Chondrocyte (in vitro differentiated cells): ENCODE measurements around the gene APOBEC2. TPM values are rescaled to one million over a fixed set of nuclear protein-coding genes. Genes with fewer than 3 reads are reported as not detected.

Experiments
- DNase-seq: peaks from one replicate; pipeline ENCODE4 v3.0.0; 2021; ENCODE audit warnings: mixed read lengths, low spot score
- H3K27ac Mint-ChIP-seq: one replicate; pipeline ENCODE4 v1.8.0; 2021; ENCODE audit warnings: mild to moderate bottlenecking, moderate library complexity, mixed read lengths; ENCODE audit not compliant: unreplicated experiment
- H3K27me3 Mint-ChIP-seq: 2 replicates; pipeline ENCODE4 v1.8.0; 2021; ENCODE audit warnings: low read depth, mixed read lengths
- H3K36me3 Mint-ChIP-seq: 2 replicates; pipeline ENCODE4 v1.8.0; 2021; ENCODE audit warnings: low read depth, mixed read lengths
- H3K4me1 Mint-ChIP-seq: 2 replicates; pipeline ENCODE4 v1.8.0; 2021; ENCODE audit warnings: low read depth, mild to moderate bottlenecking, mixed read lengths
- H3K4me3 Mint-ChIP-seq: one replicate; pipeline ENCODE4 v1.8.0; 2021; ENCODE audit warnings: mild to moderate bottlenecking, moderate library complexity, mixed read lengths; ENCODE audit not compliant: unreplicated experiment
- H3K9me3 Mint-ChIP-seq: 2 replicates; pipeline ENCODE4 v1.8.0; 2021; ENCODE audit warnings: low read depth, mixed read lengths
- total RNA-seq: library from RNA; stranded (reverse); gene quantifications from 3 replicates; pipeline ENCODE4 v1.2.1, GENCODE V29; 2021
- TF ChIP-seq, protein P1 (sequence below): fragments of 200-600 bp; sonication (generic); IDR thresholded peaks from 2 replicates; pipeline ENCODE4 v1.5.0; 2021; ENCODE audit warnings: antibody characterized with exemption, mild to moderate bottlenecking, moderate library complexity

Gene APOBEC2
- total RNA-seq, 1 donor from 2014 or later: not detected

DNA sequence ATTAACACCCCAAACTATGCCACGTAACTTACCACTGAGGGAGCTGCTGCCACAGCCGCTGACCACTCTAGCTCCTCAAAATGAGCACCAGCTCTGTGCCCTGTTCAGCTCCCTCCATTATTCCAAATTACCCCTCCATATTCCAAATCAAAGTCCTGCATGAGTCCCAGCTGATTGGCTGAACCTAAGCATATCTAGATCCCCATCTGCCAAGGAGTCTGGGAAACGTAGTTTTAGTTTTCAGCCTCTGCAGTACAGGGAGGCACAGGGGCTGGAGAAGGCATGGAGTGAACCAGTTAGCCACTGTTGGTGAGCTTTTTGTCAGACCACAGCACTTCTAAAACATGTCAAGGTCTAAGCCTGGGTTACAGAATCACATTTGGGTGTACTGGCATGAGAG lies 29.9 kb upstream of the APOBEC2 start:
- Mint-ChIP-seq H3K4me1 (peaks cover 28% of the 10 kb centered on the region), H3K27me3 (peaks cover 2% of the 10 kb centered on the region), H3K4me3 (no peak overlapping the region), H3K9me3 (peaks cover 7% of the 10 kb centered on the region), H3K27ac (no peak overlapping the region), H3K36me3 (peaks cover 1% of the 10 kb centered on the region)
- TF ChIP-seq, protein P1, sequence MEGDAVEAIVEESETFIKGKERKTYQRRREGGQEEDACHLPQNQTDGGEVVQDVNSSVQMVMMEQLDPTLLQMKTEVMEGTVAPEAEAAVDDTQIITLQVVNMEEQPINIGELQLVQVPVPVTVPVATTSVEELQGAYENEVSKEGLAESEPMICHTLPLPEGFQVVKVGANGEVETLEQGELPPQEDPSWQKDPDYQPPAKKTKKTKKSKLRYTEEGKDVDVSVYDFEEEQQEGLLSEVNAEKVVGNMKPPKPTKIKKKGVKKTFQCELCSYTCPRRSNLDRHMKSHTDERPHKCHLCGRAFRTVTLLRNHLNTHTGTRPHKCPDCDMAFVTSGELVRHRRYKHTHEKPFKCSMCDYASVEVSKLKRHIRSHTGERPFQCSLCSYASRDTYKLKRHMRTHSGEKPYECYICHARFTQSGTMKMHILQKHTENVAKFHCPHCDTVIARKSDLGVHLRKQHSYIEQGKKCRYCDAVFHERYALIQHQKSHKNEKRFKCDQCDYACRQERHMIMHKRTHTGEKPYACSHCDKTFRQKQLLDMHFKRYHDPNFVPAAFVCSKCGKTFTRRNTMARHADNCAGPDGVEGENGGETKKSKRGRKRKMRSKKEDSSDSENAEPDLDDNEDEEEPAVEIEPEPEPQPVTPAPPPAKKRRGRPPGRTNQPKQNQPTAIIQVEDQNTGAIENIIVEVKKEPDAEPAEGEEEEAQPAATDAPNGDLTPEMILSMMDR: no peak
- no peak for DNase-seq

DNA sequence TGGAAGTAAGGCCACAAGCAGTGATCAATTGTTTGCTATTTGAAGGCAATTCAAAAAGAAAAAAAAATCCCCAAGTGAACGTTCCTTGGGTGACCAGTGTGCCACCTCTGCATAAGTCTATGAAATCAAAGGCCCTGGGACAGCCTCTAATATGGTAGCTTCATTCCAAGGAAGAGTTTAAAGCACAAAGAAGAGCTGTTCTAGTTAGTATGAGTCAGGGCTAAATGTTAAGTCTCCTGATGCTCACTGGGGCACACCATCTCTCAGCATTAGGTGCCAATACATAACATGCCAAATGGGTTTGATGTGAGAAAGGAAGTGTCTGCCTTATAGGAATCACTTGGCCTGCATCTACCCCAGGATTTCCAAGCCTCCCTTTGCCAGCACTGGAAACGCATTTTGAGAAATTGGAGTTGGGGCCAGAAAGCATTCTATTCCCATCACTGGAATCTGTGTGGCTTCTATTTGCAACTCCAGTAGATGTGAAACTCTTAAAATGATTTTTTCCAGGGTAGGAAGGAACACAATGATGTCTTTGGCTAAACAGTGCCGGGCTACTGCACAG lies 27.0 kb upstream of the APOBEC2 start:
- TF ChIP-seq, protein P1: no peak
- no peaks in the 10 kb centered on the region for H3K36me3 Mint-ChIP-seq
- no peaks in the 10 kb centered on the region for H3K9me3 Mint-ChIP-seq
- H3K4me3 Mint-ChIP-seq: no peak overlapping the region
- peaks cover 2% of the 10 kb centered on the region for H3K27me3 Mint-ChIP-seq
- peak overlapping the region; percentile 38 for H3K27ac Mint-ChIP-seq
- DNase-seq: no peak
- H3K4me1 Mint-ChIP-seq: peaks cover 37% of the 10 kb centered on the region

DNA sequence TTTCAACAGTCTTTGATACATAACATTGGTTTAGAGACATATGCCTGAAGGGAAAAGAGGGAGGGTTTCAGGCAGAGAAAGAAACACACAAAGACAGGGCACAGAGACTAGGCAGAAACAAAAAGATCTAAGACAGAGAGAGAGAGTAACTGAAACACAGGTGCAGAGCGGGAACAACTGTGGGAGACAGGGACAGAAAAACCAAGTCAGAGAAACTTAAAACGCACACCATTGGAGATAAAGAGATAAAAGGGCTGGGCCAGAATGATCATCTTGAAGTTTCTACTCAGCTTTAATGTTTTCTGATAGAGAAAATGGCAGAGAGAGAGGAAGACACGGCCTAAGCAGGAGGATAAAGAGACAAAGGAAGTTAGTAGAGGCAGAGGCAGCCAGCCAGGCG lies 25.8 kb upstream of the APOBEC2 start:
- H3K36me3 Mint-ChIP-seq: no peaks in the 10 kb centered on the region
- H3K4me3 Mint-ChIP-seq: peak overlapping the region; percentile 77
- no peak for DNase-seq

DNA sequence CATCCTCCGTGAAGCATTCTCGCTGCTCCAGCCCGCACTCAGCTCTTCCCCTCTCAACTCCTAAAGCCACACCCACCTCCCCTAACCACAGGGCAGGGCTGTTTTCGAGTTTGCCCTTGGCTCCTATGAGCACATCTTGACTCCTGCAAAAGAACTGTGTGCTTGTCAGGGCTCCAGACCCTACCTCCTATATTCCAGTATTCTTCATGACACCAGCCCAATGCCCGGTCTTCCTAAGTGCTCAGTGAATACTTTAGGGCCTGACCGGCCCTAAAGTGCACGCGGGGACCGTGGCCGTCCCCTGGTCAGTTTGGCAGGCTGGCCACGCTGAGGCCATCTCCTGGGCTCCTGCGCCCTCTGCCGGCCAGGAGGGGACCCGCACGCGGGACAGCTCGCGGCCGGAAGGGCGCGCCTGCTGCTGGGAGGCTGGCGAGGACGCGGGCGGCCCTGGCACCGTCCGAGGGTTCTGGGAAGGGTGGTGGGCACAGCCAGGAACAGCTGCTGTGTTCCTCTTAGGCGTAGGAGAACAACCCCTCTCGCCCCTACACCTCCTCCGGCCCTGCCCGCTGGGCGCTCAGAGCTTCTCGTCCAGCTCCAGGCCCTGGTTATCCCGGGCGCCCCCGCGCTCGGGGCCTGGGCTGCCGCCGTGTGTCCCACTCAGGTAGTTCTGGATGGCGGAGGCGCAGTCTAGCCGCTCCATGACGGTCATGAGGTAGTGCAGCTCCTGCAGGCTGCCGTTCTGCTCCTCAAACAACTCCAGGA lies 25.0 kb upstream of the APOBEC2 start:
- H3K4me1 Mint-ChIP-seq: peaks cover 24% of the 10 kb centered on the region
- no peaks in the 10 kb centered on the region for H3K9me3 Mint-ChIP-seq
- H3K4me3 Mint-ChIP-seq: peak overlapping the region; percentile 77
- peak overlapping the region; percentile 68 for H3K27ac Mint-ChIP-seq
- TF ChIP-seq, protein P1: peak; percentile 100
- no peak for DNase-seq
- H3K36me3 Mint-ChIP-seq: no peaks in the 10 kb centered on the region
- H3K27me3 Mint-ChIP-seq: peaks cover 8% of the 10 kb centered on the region

More for the DNA sequence above, 25.8 kb upstream of the APOBEC2 start:
- TF ChIP-seq, protein P1: no peak
- Mint-ChIP-seq H3K27ac (peak overlapping the region; percentile 29), H3K9me3 (no peaks in the 10 kb centered on the region), H3K27me3 (peaks cover 8% of the 10 kb centered on the region), H3K4me1 (peaks cover 29% of the 10 kb centered on the region)

DNA sequence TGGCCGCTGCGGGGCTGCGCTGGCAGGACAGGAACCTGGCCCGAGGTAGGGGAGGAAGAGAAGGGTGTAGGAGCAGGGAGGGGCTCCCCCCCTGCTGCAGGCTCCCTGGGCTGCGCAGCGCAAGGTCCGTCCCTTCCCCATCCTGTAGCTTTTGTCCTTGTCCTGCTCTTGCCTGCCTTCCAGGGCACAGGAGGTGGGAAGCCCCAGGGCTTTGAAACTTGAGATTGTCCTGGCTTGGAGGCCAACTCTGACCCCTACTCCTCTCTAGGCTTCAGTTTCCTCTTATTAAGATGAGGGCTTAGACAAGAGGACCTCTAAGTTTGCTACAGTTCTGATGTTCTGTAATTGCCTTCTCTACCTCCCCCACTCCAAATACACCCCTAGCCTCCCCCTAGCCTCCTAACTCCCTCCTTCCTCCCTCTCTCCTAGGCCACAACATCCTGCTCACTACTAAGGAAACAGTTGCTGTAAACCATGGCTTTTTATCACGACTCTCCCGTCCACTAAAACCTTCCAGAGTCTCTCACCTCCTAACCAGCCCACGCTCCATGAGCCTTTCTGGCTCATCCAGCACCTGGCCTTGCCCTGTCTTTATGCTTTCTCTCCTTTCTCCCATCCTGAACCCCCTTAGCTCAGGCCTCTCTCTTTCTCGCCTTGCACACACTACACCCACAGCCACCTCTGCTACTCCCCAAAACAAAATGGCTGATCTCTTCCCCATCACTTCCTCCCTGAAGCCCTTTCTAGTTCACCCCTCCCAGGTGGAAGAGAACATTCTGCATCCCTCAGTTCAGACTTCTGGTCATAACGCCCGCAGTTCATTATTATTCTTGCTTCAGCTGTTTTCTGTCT lies 24.2 kb upstream of the APOBEC2 start:
- Mint-ChIP-seq H3K36me3 (no peaks in the 10 kb centered on the region), H3K9me3 (no peaks in the 10 kb centered on the region), H3K27ac (peak overlapping the region; percentile 43), H3K4me1 (peaks cover 23% of the 10 kb centered on the region), H3K4me3 (peak overlapping the region; percentile 77), H3K27me3 (peaks cover 13% of the 10 kb centered on the region)
- TF ChIP-seq, protein P1: no peak
- DNase-seq: no peak
